Gastrocnemius medialis (tissue), 4 donors: Measurements from ENCODE around the gene ARL15. TPM values are rescaled to one million over a fixed set of nuclear protein-coding genes. Genes with fewer than 3 reads are reported as not detected.
"Not testable (repeated sequence)": the region's sequence is repeated elsewhere in the genome, so short reads cannot be mapped to it uniquely, and the experiment has no call there.

Experiments
- ATAC-seq, 2 donors: fragments of 150-250 bp; one replicate each; pipeline ENCODE4 v1.9.1; 2016
- DNase-seq, 2 donors: peaks; one replicate each; pipeline ENCODE4 v3.0.0-alpha.2; 2019
- H3K27ac ChIP-seq, 4 donors: fragments of 200-600 bp; sonication (generic); 1 replicate in 1 of 4; 2 replicates in 3 of 4; pipeline ENCODE4 v1.5.1; 2016 to 2018; ENCODE audit warnings: mild to moderate bottlenecking in 2 of 4, moderate library complexity in 1 of 4
- H3K27me3 ChIP-seq, 3 donors: fragments of 200-600 bp; sonication (generic) in 2 of 3; 1 replicate in 1 of 3; 2 replicates in 2 of 3; pipeline versions ENCODE4 v1.5.1 to v1.6.0; 2016 to 2019; ENCODE audit warnings: mild to moderate bottlenecking in 1 of 3, moderate library complexity in 1 of 3
- H3K36me3 ChIP-seq, 2 donors: fragments of 200-600 bp; sonication (generic) in 1 of 2; one replicate each; pipeline ENCODE4 v1.5.1; 2017 to 2018
- H3K4me1 ChIP-seq, 2 donors: fragments of 200-600 bp; sonication (generic) in 1 of 2; one replicate each; pipeline ENCODE4 v1.5.1; 2016 to 2017; ENCODE audit warnings: mild to moderate bottlenecking in 2 of 2
- H3K4me3 ChIP-seq, 4 donors: fragments of 200-600 bp; sonication (generic) in 3 of 4; 1 replicate in 1 of 4; 2 replicates in 3 of 4; pipeline ENCODE4 v1.5.1; 2016 to 2019; ENCODE audit warnings: mild to moderate bottlenecking in 2 of 4
- H3K9me3 ChIP-seq, 3 donors: fragments of 200-600 bp; sonication (generic) in 2 of 3; 1 replicate in 1 of 3; 2 replicates in 2 of 3; pipeline ENCODE4 v1.5.1; 2016 to 2019
- CTCF ChIP-seq, 5 experiments: fragments of 450-650 bp in 3 of 5; fragments of 200-600 bp in 2 of 5; sonication (generic) in 2 of 5; IDR thresholded peaks in 4 of 5; conservative IDR thresholded peaks in 1 of 5; 1 replicate in 4 of 5; 2 replicates in 1 of 5; pipeline ENCODE4 v1.5.1; 2016 to 2019; ENCODE audit warnings: antibody characterized with exemption in 5 of 5, mild to moderate bottlenecking in 3 of 5, moderate library complexity in 3 of 5
- POLR2A ChIP-seq, 2 donors: fragments of 450-650 bp; IDR thresholded peaks; one replicate each; pipeline ENCODE4 v1.6.1; 2017; ENCODE audit warnings: antibody characterized with exemption in 2 of 2, mild to moderate bottlenecking in 2 of 2, moderate library complexity in 2 of 2
- in situ Hi-C, 4 donors: fragments of 200-750 bp; cut with MboI; loops; one replicate each; pipeline versions ENCODE4 v1.15.0 to v1.8.0; 2017; ENCODE audit warnings: low sequenced_read_pairs in 4 of 4
- intact Hi-C: fragments of 100-400 bp; cut with DNase I; formaldehyde crosslinking; loops from one replicate; pipeline ENCODE4 v1.15.1; 2023; ENCODE audit warnings: low total_unique reads
- total RNA-seq, 4 donors: library from RNA; depleted of rRNA; stranded (reverse); fragments of >200 nt; gene quantifications; one replicate each; pipeline versions ENCODE4 v1.1.0 to v1.2.3, GENCODE V29; 2016

Gene ARL15
- total RNA-seq, 4 donors from 2014 or later, result 1.7 to 5.5 (median 3.2) TPM

GRCh38 chr5:54049144-54049543 is 261.2 kb downstream of the ARL15 start:
- peaks cover 0 to 5% of the 10 kb centered on the region in 2 donors for H3K4me1 ChIP-seq
- H3K36me3 ChIP-seq, result no peaks in the 10 kb centered on the region
- no peak for DNase-seq
- in situ Hi-C loops, result no loop called here
- no peak for ATAC-seq
- no peak overlapping the region for H3K27ac ChIP-seq
- H3K4me3 ChIP-seq, result no peak overlapping the region
- intact Hi-C loops, result no loop called here
- H3K9me3 ChIP-seq, result no peaks in the 10 kb centered on the region
- TF ChIP-seq POLR2A (IDR thresholded peaks at IDR 0.05) (no peak), CTCF (IDR thresholded peaks at IDR 0.05 in 4 of 5, conservative IDR thresholded peaks at IDR 0.05 in 1 of 5) (no peak)
- H3K27me3 ChIP-seq, result no peaks in the 10 kb centered on the region

GRCh38 chr5:54045077-54045792 is 265.1 kb downstream of the ARL15 start:
- H3K36me3 ChIP-seq, result no peaks in the 10 kb centered on the region
- intact Hi-C loops (no loop called here), in situ Hi-C loops (no loop called here)
- H3K27me3 ChIP-seq, result no peaks in the 10 kb centered on the region
- DNase-seq (no peak), ATAC-seq (no peak)
- no peak overlapping the region for H3K27ac ChIP-seq
- H3K4me1 ChIP-seq, result peaks cover 0 to 4% of the 10 kb centered on the region in 2 donors
- TF ChIP-seq CTCF (IDR thresholded peaks at IDR 0.05 in 4 of 5, conservative IDR thresholded peaks at IDR 0.05 in 1 of 5) (no peak), POLR2A (IDR thresholded peaks at IDR 0.05) (no peak)
- no peak overlapping the region for H3K4me3 ChIP-seq
- H3K9me3 ChIP-seq, result no peaks in the 10 kb centered on the region

GRCh38 chr5:54044276-54044675 is 266.1 kb downstream of the ARL15 start:
- H3K9me3 ChIP-seq, H3K36me3 ChIP-seq, H3K27me3 ChIP-seq, ATAC-seq, DNase-seq, H3K4me3 ChIP-seq, H3K4me1 ChIP-seq, in situ Hi-C loops, H3K27ac ChIP-seq, intact Hi-C loops: not testable (repeated sequence)

- ATAC-seq, result no peak
Measured at GRCh38 chr5:54040804-54041203, 269.6 kb downstream of the ARL15 start.

GRCh38 chr5:54040018-54040417 is 270.4 kb downstream of the ARL15 start:
- Histone ChIP-seq H3K4me3 (no peak overlapping the region), H3K4me1 (no peaks in the 10 kb centered on the region), H3K27ac (no peak overlapping the region), H3K9me3 (no peaks in the 10 kb centered on the region), H3K36me3 (no peaks in the 10 kb centered on the region), H3K27me3 (no peaks in the 10 kb centered on the region)
- ATAC-seq (no peak), DNase-seq (no peak)
- TF ChIP-seq POLR2A (IDR thresholded peaks at IDR 0.05) (no peak), CTCF (IDR thresholded peaks at IDR 0.05 in 4 of 5, conservative IDR thresholded peaks at IDR 0.05 in 1 of 5) (no peak)
- in situ Hi-C loops, result no loop called here
- intact Hi-C loops, result no loop called here

More at GRCh38 chr5:54040804-54041203, 269.6 kb downstream of the ARL15 start:
- no peak for DNase-seq
- in situ Hi-C loops (no loop called here), intact Hi-C loops (no loop called here)
- Histone ChIP-seq H3K36me3 (no peaks in the 10 kb centered on the region), H3K4me1 (no peaks in the 10 kb centered on the region), H3K9me3 (no peaks in the 10 kb centered on the region), H3K4me3 (no peak overlapping the region), H3K27me3 (no peaks in the 10 kb centered on the region), H3K27ac (no peak overlapping the region)
- TF ChIP-seq POLR2A (IDR thresholded peaks at IDR 0.05) (no peak), CTCF (IDR thresholded peaks at IDR 0.05 in 4 of 5, conservative IDR thresholded peaks at IDR 0.05 in 1 of 5) (no peak)
